ENCODE data around the gene TNS3.

The TNS3 gene

GRCh38 chr7:47407136-47407535, 174.8 kb downstream of the TNS3 start:
- no peak for DNase-seq (ENCODE audit: low read depth, low spot score)

- DNase-seq (ENCODE audit: low read depth, low spot score) = no peak
These were observed 175.1 kb downstream of the TNS3 start for GRCh38 chr7:47406801-47407129.

GRCh38 chr7:47405921-47406800, 175.8 kb downstream of the TNS3 start:
- no peak for DNase-seq (ENCODE audit: low read depth, low spot score)

- DNase-seq (ENCODE audit: low read depth, low spot score) = no peak
These were observed 176.5 kb downstream of the TNS3 start for GRCh38 chr7:47405286-47405904.

GRCh38 chr7:47404010-47404409, 177.9 kb downstream of the TNS3 start:
- no peak for DNase-seq (ENCODE audit: low read depth, low spot score)

GRCh38 chr7:47402941-47403866, 178.7 kb downstream of the TNS3 start:
- DNase-seq (ENCODE audit: low read depth, low spot score) = no peak

- no peak for DNase-seq (ENCODE audit: low read depth, low spot score)
These were observed 180.0 kb downstream of the TNS3 start for GRCh38 chr7:47401611-47402570.

GRCh38 chr7:47400741-47401206, 181.1 kb downstream of the TNS3 start:
- DNase-seq (ENCODE audit: low read depth, low spot score) = no peak

- DNase-seq (ENCODE audit: low read depth, low spot score) = no peak
These were observed 181.9 kb downstream of the TNS3 start for GRCh38 chr7:47400001-47400400.

- no peak for DNase-seq (ENCODE audit: low read depth, low spot score)
These were observed 187.1 kb downstream of the TNS3 start for GRCh38 chr7:47394751-47395252.

- no peak for DNase-seq (ENCODE audit: low read depth, low spot score)
These were observed 187.7 kb downstream of the TNS3 start for GRCh38 chr7:47394216-47394615.

- DNase-seq (ENCODE audit: low read depth, low spot score) = no peak
These were observed 188.5 kb downstream of the TNS3 start for GRCh38 chr7:47393406-47393805.

- no peak for DNase-seq (ENCODE audit: low read depth, low spot score)
These were observed 189.6 kb downstream of the TNS3 start for GRCh38 chr7:47392241-47392759.

- DNase-seq (ENCODE audit: low read depth, low spot score) = no peak
These were observed 190.2 kb downstream of the TNS3 start for GRCh38 chr7:47391726-47392125.

- no peak for DNase-seq (ENCODE audit: low read depth, low spot score)
These were observed 191.0 kb downstream of the TNS3 start for GRCh38 chr7:47390914-47391313.

GRCh38 chr7:47389923-47390630, 191.8 kb downstream of the TNS3 start:
- DNase-seq (ENCODE audit: low read depth, low spot score) = no peak

GRCh38 chr7:47389171-47389922, 192.6 kb downstream of the TNS3 start:
- no peak for DNase-seq (ENCODE audit: low read depth, low spot score)

- DNase-seq (ENCODE audit: low read depth, low spot score) = no peak
These were observed 194.4 kb downstream of the TNS3 start for GRCh38 chr7:47387506-47387905.

- DNase-seq (ENCODE audit: low read depth, low spot score) = no peak
These were observed 195.6 kb downstream of the TNS3 start for GRCh38 chr7:47386273-47386835.

Measured in activated naive CD8-positive, alpha-beta T cell treated with anti-CD3 and anti-CD28 coated beads, Interleukin-2, amount 50 U/mL, for 16 hours (primary cell).